ENCODE results near the gene ARHGAP23. TPM values are rescaled to one million over a fixed set of nuclear protein-coding genes. Genes with fewer than 3 reads are reported as not detected.
A peak's percentile ranks its signal among the peaks of the same experiment; 100 is the strongest.

Gene ARHGAP23
- total RNA-seq, 1 donor, result 66.1 TPM

- TF ChIP-seq, protein P1, sequence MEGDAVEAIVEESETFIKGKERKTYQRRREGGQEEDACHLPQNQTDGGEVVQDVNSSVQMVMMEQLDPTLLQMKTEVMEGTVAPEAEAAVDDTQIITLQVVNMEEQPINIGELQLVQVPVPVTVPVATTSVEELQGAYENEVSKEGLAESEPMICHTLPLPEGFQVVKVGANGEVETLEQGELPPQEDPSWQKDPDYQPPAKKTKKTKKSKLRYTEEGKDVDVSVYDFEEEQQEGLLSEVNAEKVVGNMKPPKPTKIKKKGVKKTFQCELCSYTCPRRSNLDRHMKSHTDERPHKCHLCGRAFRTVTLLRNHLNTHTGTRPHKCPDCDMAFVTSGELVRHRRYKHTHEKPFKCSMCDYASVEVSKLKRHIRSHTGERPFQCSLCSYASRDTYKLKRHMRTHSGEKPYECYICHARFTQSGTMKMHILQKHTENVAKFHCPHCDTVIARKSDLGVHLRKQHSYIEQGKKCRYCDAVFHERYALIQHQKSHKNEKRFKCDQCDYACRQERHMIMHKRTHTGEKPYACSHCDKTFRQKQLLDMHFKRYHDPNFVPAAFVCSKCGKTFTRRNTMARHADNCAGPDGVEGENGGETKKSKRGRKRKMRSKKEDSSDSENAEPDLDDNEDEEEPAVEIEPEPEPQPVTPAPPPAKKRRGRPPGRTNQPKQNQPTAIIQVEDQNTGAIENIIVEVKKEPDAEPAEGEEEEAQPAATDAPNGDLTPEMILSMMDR (IDR thresholded peaks at IDR 0.05; ENCODE audit: insufficient read depth, low read depth, low read length), result no peak
- no peak for DNase-seq (ENCODE audit: low read depth)
Observed at GRCh38 chr17:38427160-38427949, 909 bp upstream of the ARHGAP23 start.

DNA sequence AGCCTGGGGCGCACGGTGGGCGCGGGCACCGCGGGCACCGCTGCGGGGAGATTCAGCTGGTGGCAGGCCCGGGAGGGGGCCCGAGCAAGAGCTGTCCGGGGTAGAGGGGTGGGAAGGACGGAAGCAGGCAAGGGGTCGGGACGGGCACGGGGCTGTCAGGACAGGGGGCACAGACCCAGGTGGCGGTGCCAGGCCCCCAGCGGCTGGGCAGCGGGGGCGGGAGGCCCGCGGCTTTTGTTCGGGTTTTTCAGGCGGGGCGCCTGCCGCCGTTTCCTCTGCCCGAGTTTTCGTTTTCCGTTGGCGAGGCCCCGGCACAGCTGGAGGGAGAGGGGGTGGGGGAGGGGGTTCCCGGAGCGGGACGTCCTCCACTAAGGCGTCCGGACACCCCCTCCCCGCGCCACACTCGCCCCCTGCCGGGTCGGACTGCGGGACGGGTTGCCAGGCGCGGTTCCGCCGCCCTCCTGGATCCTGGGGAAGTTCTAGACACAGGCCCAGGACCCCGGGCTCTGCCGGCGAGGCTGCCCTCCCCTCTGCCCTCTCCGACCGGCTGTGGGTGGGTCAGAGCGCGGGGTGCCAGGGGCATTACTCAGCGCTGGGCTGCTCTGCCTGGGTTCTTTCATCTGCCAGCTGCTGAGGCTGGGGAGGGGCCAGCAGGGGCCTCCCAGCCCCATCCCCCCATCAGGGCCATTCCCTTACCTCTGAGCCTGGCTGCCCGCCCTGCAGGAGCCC lies 543 bp downstream of the ARHGAP23 start:
- peak overlapping the region; percentile 82 for H3K4me3 ChIP-seq (ENCODE audit: low read depth, low read length)
- peak; percentile 65 for DNase-seq (ENCODE audit: low read depth)
- TF ChIP-seq, protein P1 (IDR thresholded peaks at IDR 0.05; ENCODE audit: insufficient read depth, low read depth, low read length), result no peak

More at GRCh38 chr17:38427160-38427949, 909 bp upstream of the ARHGAP23 start:
- H3K4me3 ChIP-seq (ENCODE audit: low read depth, low read length), result peak overlapping the region; percentile 82

GRCh38 chr17:38429476-38430100 lies 1.3 kb downstream of the ARHGAP23 start:
- peak overlapping the region; percentile 82 for H3K4me3 ChIP-seq (ENCODE audit: low read depth, low read length)
- TF ChIP-seq, protein P1 (IDR thresholded peaks at IDR 0.05; ENCODE audit: insufficient read depth, low read depth, low read length), result no peak
- DNase-seq (ENCODE audit: low read depth), result no peak

DNA sequence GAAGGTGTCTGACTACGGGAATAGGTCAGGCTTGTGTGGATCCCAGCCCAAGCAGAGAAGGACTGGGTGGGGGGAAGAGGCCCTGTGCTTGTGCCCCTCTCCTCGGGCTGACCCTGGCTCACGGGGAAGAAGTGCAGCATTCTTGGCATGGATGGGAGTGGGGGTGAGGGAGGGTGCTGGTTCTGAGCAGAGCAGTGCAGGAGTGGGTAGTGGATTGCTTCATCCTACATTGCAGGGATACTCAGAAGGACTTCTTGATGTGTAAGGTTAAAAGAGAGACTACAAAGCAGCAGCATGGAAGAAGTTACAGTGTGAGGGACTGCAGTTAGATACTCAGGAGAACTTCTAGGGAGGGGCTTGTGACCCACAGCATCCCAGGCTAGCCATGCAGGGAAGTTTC lies 2.1 kb downstream of the ARHGAP23 start:
- DNase-seq (ENCODE audit: low read depth), result peak; percentile 61
- peak overlapping the region; percentile 82 for H3K4me3 ChIP-seq (ENCODE audit: low read depth, low read length)
- TF ChIP-seq, protein P1 (IDR thresholded peaks at IDR 0.05; ENCODE audit: insufficient read depth, low read depth, low read length), result no peak

GRCh38 chr17:38430822-38431221 lies 2.6 kb downstream of the ARHGAP23 start:
- no peak for DNase-seq (ENCODE audit: low read depth)
- no peak overlapping the region for H3K4me3 ChIP-seq (ENCODE audit: low read depth, low read length)
- TF ChIP-seq, protein P1 (IDR thresholded peaks at IDR 0.05; ENCODE audit: insufficient read depth, low read depth, low read length), result no peak

- TF ChIP-seq, protein P1 (IDR thresholded peaks at IDR 0.05; ENCODE audit: insufficient read depth, low read depth, low read length), result no peak
- no peak overlapping the region for H3K4me3 ChIP-seq (ENCODE audit: low read depth, low read length)
- no peak for DNase-seq (ENCODE audit: low read depth)
Observed at GRCh38 chr17:38431346-38432145, 3.3 kb downstream of the ARHGAP23 start.
